ENCODE results near the gene BPIFB3. TPM values are rescaled to one million over a fixed set of nuclear protein-coding genes. Genes with fewer than 3 reads are reported as not detected.
A peak's percentile ranks its signal among the peaks of the same experiment; 100 is the strongest.

The BPIFB3 gene
- total and polyA plus RNA-seq, 2 of the 13 experiments (the other 11 are each of a cell fraction or from before 2014, with no cell fraction given): 0.09 TPM; not detected in 1

DNA sequence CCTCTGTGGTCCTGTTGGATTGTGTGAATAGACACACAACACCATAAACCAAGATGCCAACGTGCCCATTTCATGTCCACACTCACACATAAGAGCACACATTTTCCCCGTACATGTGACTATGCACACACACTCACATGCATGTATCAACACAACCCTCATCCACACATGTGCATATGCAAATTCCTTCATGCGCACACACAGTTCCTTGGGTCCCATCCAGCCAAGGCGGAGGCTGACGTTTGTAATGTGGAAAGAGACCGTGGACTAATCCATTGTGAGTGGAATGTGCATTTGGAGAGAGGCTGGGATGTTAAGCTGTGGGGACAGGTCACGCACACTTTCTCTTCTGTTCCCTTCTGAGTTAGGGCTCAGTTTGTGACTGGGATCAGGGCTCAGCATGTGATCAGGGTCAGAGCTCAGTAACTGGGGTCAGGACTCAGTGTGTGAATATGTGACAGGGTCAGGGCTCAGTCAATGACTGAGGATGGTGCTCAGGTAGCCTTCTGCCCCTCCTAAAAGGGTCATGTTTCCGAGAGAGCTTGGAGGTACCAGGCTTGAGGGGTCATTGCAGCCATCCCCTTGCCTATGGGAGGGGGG is 46.8 kb upstream of the BPIFB3 start (continued):
- TF ChIP-seq, protein P1, sequence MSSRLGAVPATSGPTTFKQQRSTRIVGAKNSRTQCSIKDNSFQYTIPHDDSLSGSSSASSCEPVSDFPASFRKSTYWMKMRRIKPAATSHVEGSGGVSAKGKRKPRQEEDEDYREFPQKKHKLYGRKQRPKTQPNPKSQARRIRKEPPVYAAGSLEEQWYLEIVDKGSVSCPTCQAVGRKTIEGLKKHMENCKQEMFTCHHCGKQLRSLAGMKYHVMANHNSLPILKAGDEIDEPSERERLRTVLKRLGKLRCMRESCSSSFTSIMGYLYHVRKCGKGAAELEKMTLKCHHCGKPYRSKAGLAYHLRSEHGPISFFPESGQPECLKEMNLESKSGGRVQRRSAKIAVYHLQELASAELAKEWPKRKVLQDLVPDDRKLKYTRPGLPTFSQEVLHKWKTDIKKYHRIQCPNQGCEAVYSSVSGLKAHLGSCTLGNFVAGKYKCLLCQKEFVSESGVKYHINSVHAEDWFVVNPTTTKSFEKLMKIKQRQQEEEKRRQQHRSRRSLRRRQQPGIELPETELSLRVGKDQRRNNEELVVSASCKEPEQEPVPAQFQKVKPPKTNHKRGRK (CRISPR knock-in tag; IDR thresholded peaks at IDR 0.05): no peak
- TF ChIP-seq, protein P2, sequence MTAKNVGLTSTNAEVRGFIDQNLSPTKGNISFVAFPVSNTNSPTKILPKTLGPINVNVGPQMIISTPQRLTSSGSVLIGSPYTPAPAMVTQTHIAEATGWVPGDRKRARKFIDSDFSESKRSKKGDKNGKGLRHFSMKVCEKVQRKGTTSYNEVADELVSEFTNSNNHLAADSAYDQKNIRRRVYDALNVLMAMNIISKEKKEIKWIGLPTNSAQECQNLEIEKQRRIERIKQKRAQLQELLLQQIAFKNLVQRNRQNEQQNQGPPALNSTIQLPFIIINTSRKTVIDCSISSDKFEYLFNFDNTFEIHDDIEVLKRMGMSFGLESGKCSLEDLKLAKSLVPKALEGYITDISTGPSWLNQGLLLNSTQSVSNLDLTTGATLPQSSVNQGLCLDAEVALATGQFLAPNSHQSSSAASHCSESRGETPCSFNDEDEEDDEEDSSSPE (CRISPR knock-in tag; IDR thresholded peaks at IDR 0.05): no peak
- TF ChIP-seq HNF4G (IDR thresholded peaks at IDR 0.05; ENCODE audit: borderline replicate concordance, low read depth, low read length) (no peak), HNF4G (CRISPR knock-in tag; IDR thresholded peaks at IDR 0.05; ENCODE audit: borderline replicate concordance, low read depth) (no peak), ZNF253 (CRISPR knock-in tag; IDR thresholded peaks at IDR 0.05; ENCODE audit: borderline replicate concordance) (no peak; the same call in 1 of the 2 replicates), MIXL1 (CRISPR knock-in tag; IDR thresholded peaks at IDR 0.05) (0 out of 2 replicates have a peak, but pooled peaks have one; percentile 9), ZNF234 (CRISPR knock-in tag; conservative IDR thresholded peaks at IDR 0.05) (no peak), BRCA1 (CRISPR knock-in tag; IDR thresholded peaks at IDR 0.05) (no peak), ZMYM3 (CRISPR knock-in tag; IDR thresholded peaks at IDR 0.05) (peak; percentile 86), ETV5 (CRISPR knock-in tag; IDR thresholded peaks at IDR 0.05; ENCODE audit: borderline replicate concordance) (no peak; the same call in 1 of the 2 replicates), ZNF20 (CRISPR knock-in tag; IDR thresholded peaks at IDR 0.05) (no peak), ZSCAN20 (CRISPR knock-in tag; IDR thresholded peaks at IDR 0.05; ENCODE audit: borderline replicate concordance) (no peak), ELF4 (CRISPR knock-in tag; IDR thresholded peaks at IDR 0.05; ENCODE audit: borderline replicate concordance) (no peak), RELA (CRISPR knock-in tag; IDR thresholded peaks at IDR 0.05) (no peak), ZMYM4 (CRISPR knock-in tag; IDR thresholded peaks at IDR 0.05) (no peak), ZNF180 (CRISPR knock-in tag; IDR thresholded peaks at IDR 0.05; ENCODE audit: borderline replicate concordance, low read depth) (no peak)
- TF ChIP-seq, protein P3, sequence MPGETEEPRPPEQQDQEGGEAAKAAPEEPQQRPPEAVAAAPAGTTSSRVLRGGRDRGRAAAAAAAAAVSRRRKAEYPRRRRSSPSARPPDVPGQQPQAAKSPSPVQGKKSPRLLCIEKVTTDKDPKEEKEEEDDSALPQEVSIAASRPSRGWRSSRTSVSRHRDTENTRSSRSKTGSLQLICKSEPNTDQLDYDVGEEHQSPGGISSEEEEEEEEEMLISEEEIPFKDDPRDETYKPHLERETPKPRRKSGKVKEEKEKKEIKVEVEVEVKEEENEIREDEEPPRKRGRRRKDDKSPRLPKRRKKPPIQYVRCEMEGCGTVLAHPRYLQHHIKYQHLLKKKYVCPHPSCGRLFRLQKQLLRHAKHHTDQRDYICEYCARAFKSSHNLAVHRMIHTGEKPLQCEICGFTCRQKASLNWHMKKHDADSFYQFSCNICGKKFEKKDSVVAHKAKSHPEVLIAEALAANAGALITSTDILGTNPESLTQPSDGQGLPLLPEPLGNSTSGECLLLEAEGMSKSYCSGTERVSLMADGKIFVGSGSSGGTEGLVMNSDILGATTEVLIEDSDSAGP (CRISPR knock-in tag; IDR thresholded peaks at IDR 0.05; ENCODE audit: borderline replicate concordance): no peak
- TF ChIP-seq, protein P4, sequence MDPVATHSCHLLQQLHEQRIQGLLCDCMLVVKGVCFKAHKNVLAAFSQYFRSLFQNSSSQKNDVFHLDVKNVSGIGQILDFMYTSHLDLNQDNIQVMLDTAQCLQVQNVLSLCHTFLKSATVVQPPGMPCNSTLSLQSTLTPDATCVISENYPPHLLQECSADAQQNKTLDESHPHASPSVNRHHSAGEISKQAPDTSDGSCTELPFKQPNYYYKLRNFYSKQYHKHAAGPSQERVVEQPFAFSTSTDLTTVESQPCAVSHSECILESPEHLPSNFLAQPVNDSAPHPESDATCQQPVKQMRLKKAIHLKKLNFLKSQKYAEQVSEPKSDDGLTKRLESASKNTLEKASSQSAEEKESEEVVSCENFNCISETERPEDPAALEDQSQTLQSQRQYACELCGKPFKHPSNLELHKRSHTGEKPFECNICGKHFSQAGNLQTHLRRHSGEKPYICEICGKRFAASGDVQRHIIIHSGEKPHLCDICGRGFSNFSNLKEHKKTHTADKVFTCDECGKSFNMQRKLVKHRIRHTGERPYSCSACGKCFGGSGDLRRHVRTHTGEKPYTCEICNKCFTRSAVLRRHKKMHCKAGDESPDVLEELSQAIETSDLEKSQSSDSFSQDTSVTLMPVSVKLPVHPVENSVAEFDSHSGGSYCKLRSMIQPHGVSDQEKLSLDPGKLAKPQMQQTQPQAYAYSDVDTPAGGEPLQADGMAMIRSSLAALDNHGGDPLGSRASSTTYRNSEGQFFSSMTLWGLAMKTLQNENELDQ (CRISPR knock-in tag; IDR thresholded peaks at IDR 0.05; ENCODE audit: borderline replicate concordance): 0 out of 2 replicates have a peak, but pooled peaks have one; percentile 6
- TF ChIP-seq, protein P5, sequence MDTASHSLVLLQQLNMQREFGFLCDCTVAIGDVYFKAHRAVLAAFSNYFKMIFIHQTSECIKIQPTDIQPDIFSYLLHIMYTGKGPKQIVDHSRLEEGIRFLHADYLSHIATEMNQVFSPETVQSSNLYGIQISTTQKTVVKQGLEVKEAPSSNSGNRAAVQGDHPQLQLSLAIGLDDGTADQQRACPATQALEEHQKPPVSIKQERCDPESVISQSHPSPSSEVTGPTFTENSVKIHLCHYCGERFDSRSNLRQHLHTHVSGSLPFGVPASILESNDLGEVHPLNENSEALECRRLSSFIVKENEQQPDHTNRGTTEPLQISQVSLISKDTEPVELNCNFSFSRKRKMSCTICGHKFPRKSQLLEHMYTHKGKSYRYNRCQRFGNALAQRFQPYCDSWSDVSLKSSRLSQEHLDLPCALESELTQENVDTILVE (CRISPR knock-in tag; IDR thresholded peaks at IDR 0.05): no peak
